Esophagus muscularis mucosa (tissue), 4 donors: ENCODE results near the gene SIK3. TPM values are rescaled to one million over a fixed set of nuclear protein-coding genes. Genes with fewer than 3 reads are reported as not detected.
"Not testable (repeated sequence)": the region's sequence is repeated elsewhere in the genome, so short reads cannot be mapped to it uniquely, and the experiment has no call there.

ENCODE experiments used
- DNase-seq: peaks from one replicate; pipeline ENCODE4 v3.0.0-alpha.2; 2017; ENCODE audit errors: extremely low spot score
- H3K27ac ChIP-seq, 4 donors: fragments of 200-600 bp; sonication (generic); replicated peaks in 1 of 4; 1 replicate in 3 of 4; 2 replicates in 1 of 4; pipeline ENCODE4 v1.5.1; 2016 to 2019; ENCODE audit warnings: mild to moderate bottlenecking in 1 of 4
- H3K27me3 ChIP-seq, 4 donors: fragments of 200-600 bp; sonication (generic); one replicate each; pipeline versions ENCODE4 v1.5.1 to v1.6.0; 2016 to 2019
- H3K36me3 ChIP-seq, 4 donors: fragments of 200-600 bp; sonication (generic); one replicate each; pipeline ENCODE4 v1.5.1; 2016 to 2019
- H3K4me1 ChIP-seq, 4 donors: fragments of 200-600 bp; sonication (generic); one replicate each; pipeline ENCODE4 v1.5.1; 2016 to 2019
- H3K4me3 ChIP-seq, 4 donors: fragments of 200-600 bp; sonication (generic); 1 replicate in 2 of 4; 2 replicates in 2 of 4; pipeline ENCODE4 v1.5.1; 2016 to 2019; ENCODE audit warnings: mild to moderate bottlenecking in 4 of 4, moderate library complexity in 1 of 4
- H3K9me3 ChIP-seq, 4 donors: fragments of 200-600 bp; sonication (generic); 1 replicate in 3 of 4; 2 replicates in 1 of 4; pipeline ENCODE4 v1.5.1; 2016 to 2019
- CTCF ChIP-seq, 3 experiments: fragments of 200-600 bp in 2 of 3; fragments of 450-650 bp in 1 of 3; sonication (generic) in 2 of 3; IDR thresholded peaks; one replicate each; pipeline ENCODE4 v1.5.1; 2017 to 2019; ENCODE audit warnings: antibody characterized with exemption in 3 of 3, mild to moderate bottlenecking in 2 of 3, moderate library complexity in 1 of 3
- EP300 ChIP-seq: sonication (generic); formaldehyde crosslinking; IDR thresholded peaks from one replicate; pipeline ENCODE4 v1.6.1; 2017; ENCODE audit warnings: antibody characterized with exemption
- POLR2A ChIP-seq: fragments of 450-650 bp; IDR thresholded peaks from one replicate; pipeline ENCODE4 v1.6.1; 2017; ENCODE audit warnings: antibody characterized with exemption, moderate library complexity, mild to moderate bottlenecking, low read depth
- POLR2AphosphoS5 ChIP-seq, 2 donors: sonication (generic); formaldehyde crosslinking; IDR thresholded peaks; one replicate each; pipeline ENCODE4 v1.6.1; 2017; ENCODE audit warnings: antibody characterized with exemption in 2 of 2
- WGBS: methylation state at CpG from one replicate; pipeline ENCODE4 v1.1.5; 2018; 5-methylcytosine and 5-hydroxymethylcytosine counted together
- intact Hi-C: fragments of 100-400 bp; cut with DNase I; formaldehyde crosslinking; loops from one replicate; pipeline ENCODE4 v1.15.1; 2023
- total RNA-seq, 4 donors: library from RNA; depleted of rRNA; stranded (reverse); fragments of >200 nt; gene quantifications; one replicate each; pipeline versions ENCODE4 v1.1.0 to v1.2.1, GENCODE V29; 2016

The SIK3 gene
- total RNA-seq, 4 donors from 2014 or later, result 39.5 to 53.5 (median 42.3) TPM

- Histone ChIP-seq H3K9me3 (no peaks in the 10 kb centered on the region), H3K4me1 (peaks cover 0 to 38% (median 28%) of the 10 kb centered on the region in 4 donors), H3K27ac (no peak overlapping the region), H3K36me3 (peaks cover 0 to 3% (median 0%) of the 10 kb centered on the region in 4 donors), H3K27me3 (no peaks in the 10 kb centered on the region), H3K4me3 (no peak overlapping the region)
- DNase-seq, result no peak
- 92% methylated on average over 8 of the region's 8 CpGs for WGBS
- TF ChIP-seq CTCF (IDR thresholded peaks at IDR 0.05) (no peak), POLR2A (no peak), EP300 (no peak), POLR2AphosphoS5 (IDR thresholded peaks at IDR 0.05) (no peak)
- intact Hi-C loops, result no loop called here
Measured at GRCh38 chr11:117052196-117053149, 45.8 kb downstream of the SIK3 start.

- H3K9me3 ChIP-seq, intact Hi-C loops, H3K27ac ChIP-seq, H3K36me3 ChIP-seq, H3K4me3 ChIP-seq, DNase-seq, H3K27me3 ChIP-seq: not testable (repeated sequence)
- H3K4me1 ChIP-seq, result peaks cover 10 to 41% (median 31%) of the 10 kb centered on the region in 4 donors
- 96% methylated on average over 9 of the region's 9 CpGs for WGBS
Measured at GRCh38 chr11:117050121-117050520, 48.1 kb downstream of the SIK3 start.

GRCh38 chr11:117046627-117047026 lies 51.6 kb downstream of the SIK3 start:
- 94% methylated on average over 5 of the region's 5 CpGs for WGBS
- H3K27me3 ChIP-seq, H3K36me3 ChIP-seq, intact Hi-C loops, H3K4me3 ChIP-seq, H3K9me3 ChIP-seq, DNase-seq, H3K27ac ChIP-seq: not testable (repeated sequence)
- peaks cover 23 to 48% (median 27%) of the 10 kb centered on the region in 4 donors for H3K4me1 ChIP-seq

GRCh38 chr11:117045956-117046355 lies 52.3 kb downstream of the SIK3 start:
- Histone ChIP-seq H3K4me3 (no peak overlapping the region), H3K27me3 (no peaks in the 10 kb centered on the region), H3K27ac (no peak overlapping the region), H3K9me3 (no peaks in the 10 kb centered on the region), H3K36me3 (no peaks in the 10 kb centered on the region), H3K4me1 (peaks cover 23 to 48% (median 30%) of the 10 kb centered on the region in 4 donors)
- DNase-seq, result no peak
- intact Hi-C loops, result no loop called here
- TF ChIP-seq CTCF (IDR thresholded peaks at IDR 0.05) (no peak), EP300 (no peak), POLR2AphosphoS5 (IDR thresholded peaks at IDR 0.05) (no peak), POLR2A (no peak)
- WGBS, result 65% methylated on average over 1 of the region's 1 CpG

- DNase-seq, result no peak
- intact Hi-C loops, result no loop called here
- TF ChIP-seq CTCF (IDR thresholded peaks at IDR 0.05), result no peak
- no peak for TF ChIP-seq POLR2AphosphoS5 (IDR thresholded peaks at IDR 0.05)
- no peak for TF ChIP-seq EP300
- no peak for TF ChIP-seq POLR2A
- WGBS, result 62% methylated on average over 5 of the region's 5 CpGs
- H3K27ac ChIP-seq, result peak overlapping the region in 1 of 4 donors; percentile 33
- H3K9me3 ChIP-seq, result no peaks in the 10 kb centered on the region
- no peaks in the 10 kb centered on the region for H3K27me3 ChIP-seq
- H3K4me1 ChIP-seq, result peaks cover 26 to 52% (median 34%) of the 10 kb centered on the region in 4 donors
- H3K36me3 ChIP-seq, result no peaks in the 10 kb centered on the region
- no peak overlapping the region for H3K4me3 ChIP-seq
Measured at GRCh38 chr11:117045196-117045595, 53.0 kb downstream of the SIK3 start.
